Fibroblast of mammary gland (primary cell): ENCODE results near the gene C1R.
"Not testable (repeated sequence)": the region's sequence is repeated elsewhere in the genome, so short reads cannot be mapped to it uniquely, and the experiment has no call there.

Experiments
- DNase-seq: peaks from one replicate; pipeline ENCODE4 v3.0.0-alpha.2; 2010; ENCODE audit warnings: low read depth
- H3K4me3 ChIP-seq: 2 replicates; pipeline ENCODE4 v1.5.1; 2011; ENCODE audit warnings: low read depth, mild to moderate bottlenecking, low read length, moderate library complexity; ENCODE audit not compliant: control insufficient read depth
- CTCF ChIP-seq: conservative IDR thresholded peaks from 2 replicates; pipeline ENCODE4 v1.5.1; 2011; ENCODE audit warnings: low read depth, low read length, inconsistent platforms; ENCODE audit not compliant: control insufficient read depth, insufficient read depth

C1R gene

GRCh38 chr12:7112041-7112440 lies 19.8 kb upstream of the C1R start:
- DNase-seq = no peak
- no peak overlapping the region for H3K4me3 ChIP-seq
- no peak for TF ChIP-seq CTCF

DNA sequence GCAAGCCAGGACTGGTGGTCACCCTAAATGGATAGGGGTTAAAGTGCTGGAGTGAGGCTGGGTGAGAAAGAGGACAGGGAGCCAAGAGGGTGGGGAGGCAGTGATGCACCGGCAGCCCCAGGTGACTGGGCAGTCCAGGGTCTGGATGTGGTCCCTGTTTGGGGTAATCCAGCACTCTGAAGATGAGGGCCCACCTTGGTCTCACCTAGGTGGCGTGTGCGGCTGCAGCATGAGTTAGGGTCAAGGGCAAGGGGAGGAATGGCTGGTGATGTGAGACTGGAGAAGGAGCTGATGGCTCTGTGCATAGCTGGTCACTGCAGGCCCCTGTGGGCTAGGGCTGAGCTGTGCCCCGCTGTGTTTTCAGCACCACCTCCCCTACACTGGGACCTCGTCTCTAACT lies 18.4 kb upstream of the C1R start:
- DNase-seq = no peak
- no peak for TF ChIP-seq CTCF

DNA sequence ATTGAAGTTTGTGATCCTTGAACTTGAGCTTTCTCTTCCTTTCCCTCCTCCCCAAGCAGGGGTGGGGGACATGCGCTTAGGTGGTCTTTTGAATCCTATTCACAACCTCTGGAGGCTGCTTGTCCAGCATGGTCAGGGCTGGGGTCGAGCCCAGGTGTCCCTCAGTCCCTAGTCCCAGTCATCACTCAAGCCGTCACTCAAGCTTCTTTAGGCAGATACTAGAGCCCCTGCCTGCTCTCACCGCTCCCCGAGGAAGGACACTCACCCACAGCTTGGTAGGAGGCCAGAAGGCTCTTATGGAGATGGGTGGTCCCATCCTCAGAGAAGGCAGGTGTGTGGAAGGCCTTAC lies 17.3 kb upstream of the C1R start:
- H3K4me3 ChIP-seq = peak overlapping the region; percentile 76
- DNase-seq = no peak
- TF ChIP-seq CTCF = no peak

More for the DNA sequence above, 18.4 kb upstream of the C1R start:
- H3K4me3 ChIP-seq = no peak overlapping the region

DNA sequence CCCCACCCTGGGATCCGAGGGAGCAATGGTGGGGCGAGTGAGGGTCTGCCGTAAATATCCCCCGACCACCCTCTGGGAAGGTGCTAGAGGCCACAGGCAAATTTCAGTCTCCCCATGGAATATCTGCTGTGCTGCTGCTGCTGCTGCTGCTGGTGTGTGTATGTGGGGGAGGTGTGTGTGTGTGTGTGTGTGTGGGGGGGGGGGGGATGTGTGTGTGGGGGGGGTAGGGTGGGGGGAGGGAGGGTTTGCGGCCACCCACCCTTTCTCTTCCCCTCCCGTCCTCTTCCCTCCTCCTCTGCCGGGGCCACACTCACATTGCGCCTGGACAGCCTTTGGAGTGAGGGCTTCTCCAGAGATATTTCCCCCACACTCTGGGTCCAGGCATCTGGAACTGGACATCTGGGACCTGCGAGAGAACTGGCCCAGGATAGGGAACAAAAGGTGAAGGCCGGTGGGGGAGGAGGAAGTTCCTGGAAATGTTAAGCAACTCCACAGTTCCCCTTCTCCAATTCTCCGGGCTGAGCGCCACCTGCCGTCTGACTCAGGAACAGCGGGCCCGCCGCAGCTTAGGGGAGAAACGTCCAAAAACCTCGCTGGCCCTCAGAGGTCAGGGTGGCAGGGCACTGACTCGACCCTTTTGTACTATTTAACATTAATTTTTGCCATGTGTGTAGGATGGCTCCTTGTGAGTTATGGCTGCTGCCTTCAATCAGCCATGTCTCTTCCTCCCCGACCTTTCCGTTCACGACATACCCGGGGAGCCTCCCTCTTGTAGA lies 16.7 kb upstream of the C1R start, which contains the start of gene C1RL:
Gene C1RL (minus strand): TSS at position 419 of the 776 bp plus-strand sequence. CDS start 34 bp downstream, at position 385.
- H3K4me3 ChIP-seq = peak within 1 kb of the TSS; percentile 76
- TF ChIP-seq CTCF = peak; percentile 95
- DNase-seq = peak; percentile 94

DNA sequence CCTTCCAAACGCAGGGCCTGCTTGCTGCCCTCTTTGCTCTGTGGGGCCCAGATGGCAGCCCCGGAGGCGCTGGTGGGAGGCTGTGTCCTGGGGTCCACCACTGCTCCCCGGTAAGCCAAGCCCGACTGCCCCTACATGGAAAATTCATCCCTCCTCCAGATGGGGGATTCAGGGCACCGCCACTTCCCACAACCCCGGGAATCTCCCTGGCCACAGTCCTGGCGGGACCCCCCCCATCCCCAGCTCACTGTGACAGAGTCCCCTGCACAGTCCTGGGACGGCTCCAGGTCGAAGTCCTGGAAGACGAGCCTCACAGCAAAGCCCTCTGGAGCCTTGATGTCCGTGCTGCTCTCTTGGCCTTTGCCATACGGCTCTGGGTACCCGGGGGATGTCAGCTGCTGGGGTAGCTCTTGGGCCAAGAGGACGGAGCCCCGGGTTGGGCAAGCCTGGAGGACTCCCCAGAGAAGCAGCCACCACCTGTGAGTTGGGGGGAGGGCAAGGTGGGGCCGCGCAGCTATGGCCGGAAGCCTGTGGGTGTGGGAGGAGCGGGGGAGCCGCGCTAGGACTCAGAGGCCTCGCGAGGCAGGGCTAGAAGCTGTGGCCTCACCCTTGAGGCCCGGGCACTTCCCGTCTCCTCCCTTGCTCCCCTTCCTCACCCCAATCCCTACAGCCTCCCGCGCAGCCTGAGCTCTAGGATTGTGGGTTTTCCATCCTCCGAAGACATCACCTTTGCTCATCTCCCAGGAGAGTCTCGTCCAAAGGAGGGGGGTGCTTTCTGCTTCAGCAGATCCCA lies 16.0 kb upstream of the C1R start:
- no peak for TF ChIP-seq CTCF

DNA sequence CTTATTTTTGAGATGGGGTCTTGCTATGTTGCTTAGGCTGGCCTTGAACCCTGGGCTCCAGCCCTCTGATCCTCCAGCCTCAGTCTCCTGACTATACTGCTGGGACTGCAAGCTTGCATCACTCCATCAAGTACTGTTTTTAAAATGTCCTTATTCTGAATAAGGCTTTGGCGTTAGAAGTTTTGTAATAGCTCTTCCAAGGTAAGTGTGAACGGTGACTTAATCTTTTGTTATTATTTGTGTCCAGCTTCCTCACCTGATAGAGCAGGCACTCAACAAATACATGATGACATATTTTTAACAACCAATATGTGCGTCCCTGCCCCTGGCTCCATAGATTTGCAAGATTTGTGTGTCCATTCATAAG lies 15.4 kb upstream of the C1R start:
- no peak for TF ChIP-seq CTCF
- no peak for DNase-seq

More for the DNA sequence above, 16.0 kb upstream of the C1R start:
- peak overlapping the region; percentile 76 for H3K4me3 ChIP-seq
- peak; percentile 79 for DNase-seq

DNA sequence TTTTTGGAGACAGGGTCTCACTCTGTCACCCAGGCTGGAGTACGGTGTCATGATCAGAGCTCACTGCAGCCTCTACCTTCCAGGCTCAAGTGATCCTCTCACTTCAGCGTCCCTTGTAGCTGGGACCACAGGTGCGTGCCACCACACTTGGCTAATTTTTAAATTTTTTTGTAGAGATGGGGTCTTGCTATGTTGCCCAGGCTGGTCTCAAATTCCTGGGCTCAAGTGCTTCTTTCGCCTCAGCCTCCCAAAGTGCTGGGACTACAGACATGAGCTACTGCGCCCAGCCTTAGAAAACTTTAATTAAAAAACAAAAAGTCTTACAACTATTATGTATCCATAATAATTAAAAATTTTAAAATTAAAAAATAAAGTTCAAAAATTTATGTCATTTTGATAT lies 14.9 kb upstream of the C1R start:
- peak overlapping the region; percentile 76 for H3K4me3 ChIP-seq

More for the DNA sequence above, 15.4 kb upstream of the C1R start:
- H3K4me3 ChIP-seq = peak overlapping the region; percentile 76

More for the DNA sequence above, 14.9 kb upstream of the C1R start:
- not testable (repeated sequence) for DNase-seq
